ENCODE measurements around the gene CPNE6. TPM values are rescaled to one million over a fixed set of nuclear protein-coding genes. Genes with fewer than 3 reads are reported as not detected.
A peak's percentile ranks its signal among the peaks of the same experiment; 100 is the strongest.
"Not testable (repeated sequence)": the region's sequence is repeated elsewhere in the genome, so short reads cannot be mapped to it uniquely, and the experiment has no call there.

CPNE6 gene
- polyA plus RNA-seq (2013, experiment 1 of 2): not detected
- polyA plus RNA-seq (2013, experiment 2 of 2): not detected

DNA sequence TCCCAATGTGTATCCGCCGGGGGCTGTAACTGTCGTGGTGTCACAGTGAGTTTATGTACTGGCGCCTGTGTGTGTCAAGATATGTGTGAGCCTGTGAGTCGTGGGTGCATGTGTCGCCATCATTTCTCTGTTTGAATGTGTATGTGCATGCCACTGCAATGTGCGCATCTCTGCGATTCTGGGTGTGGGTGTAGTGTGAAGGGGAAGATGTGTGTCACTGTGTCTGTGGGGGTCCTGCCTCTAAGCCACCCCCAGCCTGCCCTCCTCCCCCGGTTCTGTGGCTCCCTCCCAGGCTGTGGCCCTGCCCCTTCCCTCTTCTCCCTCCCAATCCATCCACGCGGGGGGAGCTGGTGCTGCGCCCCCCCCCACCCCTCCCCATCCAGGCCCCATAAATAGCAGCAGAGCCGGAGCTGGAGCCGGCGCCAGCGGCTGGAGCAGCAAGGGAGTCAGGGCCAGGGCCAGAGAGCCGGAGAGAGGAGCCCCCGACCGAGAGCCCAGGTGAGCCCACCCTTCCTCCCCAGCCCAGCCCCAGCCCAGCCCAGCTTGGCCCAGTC is at the start of gene CPNE6:
TSS of gene CPNE6 (plus strand) at position 419 of the 554 bp plus-strand sequence. CDS start 1,375 bp downstream, outside the sequence.
- no peaks in the 10 kb centered on the region for H3K36me3 ChIP-seq (ENCODE audit: control insufficient read depth, insufficient read depth, low read length)
- 94 to 95% methylated on average over 6 to 13 of the region's 19 CpGs for WGBS, 2 experiments (ENCODE audit: insufficient coverage in 2 of 2)
- H3K9me3 ChIP-seq (ENCODE audit: control insufficient read depth, low read length): no peaks in the 10 kb centered on the region
- no peak within 1 kb of the TSS for H3K27ac ChIP-seq (ENCODE audit: low read depth, low read length, severe bottlenecking)
- H3K4me1 ChIP-seq (ENCODE audit: control insufficient read depth, insufficient read depth, low read length, poor library complexity, severe bottlenecking): no peaks in the 10 kb centered on the region
- H3K4me3 ChIP-seq (ENCODE audit: extremely low read depth, insufficient read depth, low read length, poor library complexity, severe bottlenecking): no peak within 1 kb of the TSS

DNA sequence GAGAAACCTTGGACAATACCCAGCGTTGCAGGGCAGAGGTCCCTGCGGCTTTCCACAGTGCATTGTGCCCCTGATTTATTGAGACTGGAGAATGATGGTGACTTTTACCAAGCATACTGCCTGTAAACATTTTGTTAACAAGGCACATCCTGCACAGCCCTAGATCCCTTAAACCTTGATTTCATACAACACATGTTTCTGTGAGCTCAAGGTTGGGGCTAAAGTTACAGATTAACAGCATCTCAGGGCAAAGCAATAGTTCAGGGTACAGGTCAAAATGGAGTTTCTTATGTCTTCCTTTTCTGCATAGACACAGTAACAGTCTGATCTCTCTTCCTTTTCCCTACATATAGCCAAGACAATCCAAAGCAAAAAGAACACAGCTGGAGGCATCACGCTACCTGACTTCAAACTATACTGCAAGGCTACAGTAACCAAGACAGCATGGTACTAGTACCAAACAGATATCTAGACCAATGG is 46.4 kb upstream of the CPNE6 start:
- 86% methylated on average over 1 of the region's 3 CpGs; no CpG with 5 or more reads in 1 of the 2 experiments for WGBS, 2 experiments (ENCODE audit: insufficient coverage in 2 of 2)
- not testable (repeated sequence) for H3K4me1 ChIP-seq (ENCODE audit: control insufficient read depth, insufficient read depth, low read length, poor library complexity, severe bottlenecking)

DNA sequence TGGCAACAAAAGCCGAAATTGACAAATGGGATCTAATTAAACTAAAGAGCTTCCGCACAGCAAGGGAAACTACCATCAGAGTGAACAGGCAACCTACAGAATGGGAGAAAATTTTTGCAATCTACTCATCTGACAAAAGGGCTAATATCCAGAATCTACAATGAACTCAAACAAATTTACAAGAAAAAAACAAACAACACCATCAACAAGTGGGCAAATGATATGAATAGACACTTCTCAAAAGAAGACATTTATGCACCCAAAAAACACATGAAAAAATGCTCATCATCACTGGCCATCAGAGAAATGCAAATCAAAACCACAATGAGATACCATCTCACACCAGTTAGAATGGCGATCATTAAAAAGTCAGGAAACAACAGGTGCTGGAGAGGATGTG is 41.7 kb upstream of the CPNE6 start:
- WGBS, 2 experiments (ENCODE audit: insufficient coverage in 2 of 2): no CpG with 5 or more reads among the region's 3 CpGs
- H3K4me1 ChIP-seq (ENCODE audit: control insufficient read depth, insufficient read depth, low read length, poor library complexity, severe bottlenecking); H3K36me3 ChIP-seq (ENCODE audit: control insufficient read depth, insufficient read depth, low read length); H3K4me3 ChIP-seq (ENCODE audit: extremely low read depth, insufficient read depth, low read length, poor library complexity, severe bottlenecking); H3K27ac ChIP-seq (ENCODE audit: low read depth, low read length, severe bottlenecking): not testable (repeated sequence)
- H3K9me3 ChIP-seq (ENCODE audit: control insufficient read depth, low read length): peaks cover 24% of the 10 kb centered on the region

More for the DNA sequence above, 46.4 kb upstream of the CPNE6 start:
- not testable (repeated sequence) for H3K27ac ChIP-seq (ENCODE audit: low read depth, low read length, severe bottlenecking); H3K4me3 ChIP-seq (ENCODE audit: extremely low read depth, insufficient read depth, low read length, poor library complexity, severe bottlenecking); H3K9me3 ChIP-seq (ENCODE audit: control insufficient read depth, low read length); H3K36me3 ChIP-seq (ENCODE audit: control insufficient read depth, insufficient read depth, low read length)

DNA sequence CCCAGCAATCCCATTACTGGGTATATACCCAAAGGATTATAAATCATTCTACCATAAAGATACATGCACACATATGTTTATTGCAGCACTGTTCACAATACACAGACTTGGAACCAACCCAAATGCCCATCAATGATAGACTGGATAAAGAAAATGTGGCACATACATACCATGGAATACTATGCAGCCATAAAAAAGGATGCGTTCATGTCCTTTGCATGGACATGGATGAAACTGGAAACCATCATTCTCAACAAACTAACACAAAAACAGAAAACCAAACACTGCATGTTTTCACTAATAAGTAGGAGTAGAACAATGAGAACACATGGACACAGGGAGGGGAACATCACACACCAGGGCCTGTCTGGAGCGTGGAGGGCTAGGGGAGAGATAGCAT is 40.0 kb upstream of the CPNE6 start:
- not testable (repeated sequence) for H3K36me3 ChIP-seq (ENCODE audit: control insufficient read depth, insufficient read depth, low read length); H3K4me3 ChIP-seq (ENCODE audit: extremely low read depth, insufficient read depth, low read length, poor library complexity, severe bottlenecking); H3K4me1 ChIP-seq (ENCODE audit: control insufficient read depth, insufficient read depth, low read length, poor library complexity, severe bottlenecking); H3K27ac ChIP-seq (ENCODE audit: low read depth, low read length, severe bottlenecking)
- no CpG with 5 or more reads among the region's 2 CpGs for WGBS, 2 experiments (ENCODE audit: insufficient coverage in 2 of 2)
- peaks cover 24% of the 10 kb centered on the region for H3K9me3 ChIP-seq (ENCODE audit: control insufficient read depth, low read length)

DNA sequence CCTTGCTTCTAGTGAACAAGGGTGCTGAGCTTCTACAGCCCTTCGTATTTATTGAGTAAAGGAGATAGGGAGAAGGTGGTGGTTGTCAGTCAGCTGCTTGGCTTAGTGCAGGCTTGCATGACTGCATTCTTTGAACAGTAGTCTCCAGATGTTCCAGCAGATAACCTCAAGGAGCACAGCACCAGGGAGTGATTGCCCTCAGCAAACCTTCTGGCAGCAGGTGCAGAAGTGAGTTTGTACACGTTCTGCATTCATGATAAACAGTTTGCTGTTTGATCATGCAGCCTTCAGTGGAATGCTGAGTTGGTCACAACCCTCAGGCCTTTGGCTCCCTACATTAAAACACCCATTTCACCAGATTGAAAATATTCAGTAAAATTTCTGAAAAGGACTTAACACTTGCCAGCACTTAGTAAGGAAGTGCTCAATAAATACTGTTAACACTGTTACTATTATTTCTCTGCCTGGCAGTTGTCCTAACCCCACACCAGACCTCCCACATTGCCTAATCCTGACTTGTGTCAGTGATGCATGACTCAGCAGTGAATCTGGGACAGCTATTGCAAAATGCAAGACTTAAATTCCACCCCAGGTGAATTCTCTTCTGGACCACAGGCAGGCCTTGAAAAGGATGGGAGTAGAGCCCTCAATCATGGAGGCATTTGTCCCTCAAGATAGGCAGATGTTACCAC is 38.5 kb upstream of the CPNE6 start:
- Histone ChIP-seq H3K4me1 (ENCODE audit: control insufficient read depth, insufficient read depth, low read length, poor library complexity, severe bottlenecking) (peaks cover 3% of the 10 kb centered on the region), H3K27ac (ENCODE audit: low read depth, low read length, severe bottlenecking) (no peak overlapping the region), H3K9me3 (ENCODE audit: control insufficient read depth, low read length) (peaks cover 24% of the 10 kb centered on the region), H3K4me3 (ENCODE audit: extremely low read depth, insufficient read depth, low read length, poor library complexity, severe bottlenecking) (no peak overlapping the region), H3K36me3 (ENCODE audit: control insufficient read depth, insufficient read depth, low read length) (no peaks in the 10 kb centered on the region)
- 64 to 94% methylated on average over 2 of the region's 2 CpGs for WGBS, 2 experiments (ENCODE audit: insufficient coverage in 2 of 2)

DNA sequence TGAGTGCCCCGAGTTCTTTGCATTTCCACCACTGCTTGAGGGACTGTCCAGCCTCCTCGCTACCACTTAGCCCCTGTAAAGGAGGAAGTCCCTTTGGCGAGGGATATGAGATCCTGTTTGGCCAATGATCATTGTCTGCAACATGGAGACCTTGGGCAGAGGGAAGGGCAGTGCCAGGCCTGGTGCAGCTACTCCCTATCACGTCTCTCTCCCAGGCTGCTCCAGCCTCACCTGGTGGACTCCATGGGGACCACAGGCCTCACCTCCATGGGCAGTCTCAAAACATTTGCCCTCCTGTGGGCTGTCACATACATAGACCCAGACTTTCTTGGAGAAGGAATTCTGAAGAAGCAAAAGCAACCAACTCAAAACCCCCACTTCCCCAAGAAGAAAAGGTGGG is 35.6 kb upstream of the CPNE6 start:
- Histone ChIP-seq H3K4me3 (ENCODE audit: extremely low read depth, insufficient read depth, low read length, poor library complexity, severe bottlenecking) (peak overlapping the region; percentile 50), H3K9me3 (ENCODE audit: control insufficient read depth, low read length) (peaks cover 22% of the 10 kb centered on the region)
- WGBS, 2 experiments (ENCODE audit: insufficient coverage in 2 of 2): 60% methylated on average over 1 of the region's 4 CpGs; no CpG with 5 or more reads in 1 of the 2 experiments
- H3K4me1 ChIP-seq (ENCODE audit: control insufficient read depth, insufficient read depth, low read length, poor library complexity, severe bottlenecking); H3K27ac ChIP-seq (ENCODE audit: low read depth, low read length, severe bottlenecking); H3K36me3 ChIP-seq (ENCODE audit: control insufficient read depth, insufficient read depth, low read length): not testable (repeated sequence)

DNA sequence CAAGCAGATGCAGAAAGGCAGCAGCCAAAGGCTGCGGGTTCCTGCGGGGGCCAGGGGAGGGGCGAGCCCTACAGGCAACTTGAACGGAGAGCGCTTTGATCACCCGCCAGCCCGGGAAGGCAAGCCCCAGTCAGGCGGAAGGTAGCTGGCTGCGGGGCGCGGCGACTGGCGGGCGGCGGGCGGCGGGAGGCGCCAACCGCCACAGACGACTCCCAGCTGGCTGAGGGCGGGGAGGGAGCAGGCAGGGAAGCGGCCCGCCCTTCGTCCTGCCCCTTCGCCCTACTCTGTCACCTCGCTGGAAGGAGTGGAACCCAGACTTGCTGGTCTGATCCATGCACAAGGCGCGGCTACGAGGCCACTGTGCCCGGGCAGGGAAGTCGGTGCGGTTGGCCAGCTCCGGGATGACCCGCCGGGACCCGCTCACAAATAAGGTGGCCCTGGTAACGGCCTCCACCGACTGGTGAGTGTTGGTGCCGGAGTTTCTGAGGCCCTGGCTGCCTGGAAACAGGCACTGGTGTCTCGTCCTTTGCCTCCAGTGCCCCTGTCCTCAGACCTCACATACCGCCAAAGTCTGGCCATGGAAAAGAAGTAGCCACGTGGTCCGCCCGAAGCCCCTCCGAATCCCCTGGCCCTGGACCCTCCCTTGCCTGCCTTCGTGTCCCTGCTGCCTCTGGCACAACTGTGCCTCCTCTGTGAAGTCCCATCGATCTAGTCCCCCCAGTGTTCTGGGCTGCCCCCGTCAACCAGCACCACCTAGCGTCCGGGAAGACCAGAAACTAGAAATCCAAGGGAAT is 35.0 kb upstream of the CPNE6 start:
- Histone ChIP-seq H3K27ac (ENCODE audit: low read depth, low read length, severe bottlenecking) (peak overlapping the region; percentile 71), H3K9me3 (ENCODE audit: control insufficient read depth, low read length) (peaks cover 16% of the 10 kb centered on the region), H3K4me3 (ENCODE audit: extremely low read depth, insufficient read depth, low read length, poor library complexity, severe bottlenecking) (peak overlapping the region; percentile 50), H3K36me3 (ENCODE audit: control insufficient read depth, insufficient read depth, low read length) (no peaks in the 10 kb centered on the region), H3K4me1 (ENCODE audit: control insufficient read depth, insufficient read depth, low read length, poor library complexity, severe bottlenecking) (peaks cover 3% of the 10 kb centered on the region)
- WGBS, 2 experiments (ENCODE audit: insufficient coverage in 2 of 2): 1% methylated on average over 44 to 47 of the region's 50 CpGs

DNA sequence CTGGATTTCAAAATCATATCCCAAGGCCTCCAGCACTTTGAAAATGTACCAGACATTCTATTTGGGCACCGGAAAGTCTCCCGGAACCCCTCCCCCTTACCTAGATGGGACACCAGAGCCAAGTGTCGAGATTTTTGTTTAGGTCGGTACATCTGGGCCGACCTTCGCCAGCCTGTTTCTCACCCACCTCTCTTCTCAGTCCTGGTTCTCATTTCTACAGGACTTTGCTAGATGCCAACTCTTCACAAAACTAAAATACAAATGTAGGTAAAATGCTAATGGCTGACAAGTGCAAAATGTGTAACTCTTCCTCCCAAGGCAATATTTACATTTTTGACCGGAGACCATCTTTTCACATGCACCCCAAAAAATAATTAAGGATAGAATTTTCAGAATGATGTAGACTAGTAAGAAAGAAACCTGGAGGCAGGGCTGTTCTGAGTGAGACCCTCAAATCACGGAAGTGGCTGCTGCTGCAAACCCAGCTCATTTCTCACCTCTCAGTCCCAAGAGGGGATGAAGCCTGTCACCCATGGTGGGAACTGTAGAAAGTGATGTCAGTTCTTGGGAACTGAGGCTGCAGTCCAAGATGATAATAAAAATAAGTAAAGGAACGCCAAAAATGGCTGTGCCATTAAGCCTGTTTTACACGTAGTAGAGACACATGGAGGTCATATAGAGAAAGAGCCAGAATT is 34.3 kb upstream of the CPNE6 start:
- Histone ChIP-seq H3K9me3 (ENCODE audit: control insufficient read depth, low read length) (peaks cover 15% of the 10 kb centered on the region), H3K4me3 (ENCODE audit: extremely low read depth, insufficient read depth, low read length, poor library complexity, severe bottlenecking) (peak overlapping the region; percentile 50)
- H3K27ac ChIP-seq (ENCODE audit: low read depth, low read length, severe bottlenecking); H3K4me1 ChIP-seq (ENCODE audit: control insufficient read depth, insufficient read depth, low read length, poor library complexity, severe bottlenecking); H3K36me3 ChIP-seq (ENCODE audit: control insufficient read depth, insufficient read depth, low read length): not testable (repeated sequence)
- 43 to 58% methylated on average over 3 to 5 of the region's 10 CpGs for WGBS, 2 experiments (ENCODE audit: insufficient coverage in 2 of 2)

DNA sequence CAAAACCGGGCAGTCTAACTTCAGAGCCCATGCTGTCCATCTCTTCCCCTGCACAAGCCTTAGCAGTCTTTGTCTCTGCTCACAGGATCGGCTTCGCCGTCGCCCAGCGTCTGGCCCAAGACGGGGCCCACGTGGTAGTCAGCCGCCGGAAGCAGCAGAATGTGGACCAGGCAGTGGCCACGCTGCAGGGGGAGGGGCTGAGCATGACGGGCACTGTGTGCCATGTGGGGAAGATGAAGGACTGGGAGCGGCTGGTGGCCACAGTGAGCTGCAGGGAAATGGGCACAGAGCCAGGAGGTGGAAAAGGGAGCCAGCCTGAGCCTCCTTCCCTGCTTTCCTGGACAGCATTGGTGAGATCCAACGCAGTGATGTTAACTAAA is 33.7 kb upstream of the CPNE6 start:
- WGBS, 2 experiments (ENCODE audit: insufficient coverage in 2 of 2): 89 to 92% methylated on average over 13 of the region's 14 CpGs

DNA sequence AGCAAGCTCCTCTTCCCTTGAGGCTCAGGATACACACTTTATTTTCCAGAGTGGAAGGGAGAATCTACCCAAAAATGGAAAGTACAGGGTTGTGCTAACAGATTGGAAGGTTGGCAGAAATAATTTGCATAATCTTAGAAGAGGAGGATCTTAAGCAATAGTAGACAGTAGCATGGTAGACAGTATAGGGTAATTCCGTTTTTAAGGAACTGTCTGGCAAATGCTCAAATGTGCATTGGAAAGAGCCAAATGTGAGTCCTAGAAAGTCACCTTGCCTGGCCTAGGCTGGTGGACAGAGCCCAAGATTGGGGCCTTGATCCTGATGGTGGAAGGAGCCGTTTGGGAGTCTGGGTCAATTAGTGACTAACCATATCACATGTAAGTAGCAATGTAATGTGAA is 32.7 kb upstream of the CPNE6 start:
- WGBS, 2 experiments (ENCODE audit: insufficient coverage in 2 of 2): 83 to 100% methylated on average over 1 of the region's 2 CpGs
- Histone ChIP-seq H3K36me3 (ENCODE audit: control insufficient read depth, insufficient read depth, low read length) (no peaks in the 10 kb centered on the region), H3K4me3 (ENCODE audit: extremely low read depth, insufficient read depth, low read length, poor library complexity, severe bottlenecking) (no peak overlapping the region), H3K27ac (ENCODE audit: low read depth, low read length, severe bottlenecking) (no peak overlapping the region), H3K4me1 (ENCODE audit: control insufficient read depth, insufficient read depth, low read length, poor library complexity, severe bottlenecking) (peaks cover 3% of the 10 kb centered on the region), H3K9me3 (ENCODE audit: control insufficient read depth, low read length) (peaks cover 4% of the 10 kb centered on the region)

More for the DNA sequence above, 33.7 kb upstream of the CPNE6 start:
- peaks cover 3% of the 10 kb centered on the region for H3K4me1 ChIP-seq (ENCODE audit: control insufficient read depth, insufficient read depth, low read length, poor library complexity, severe bottlenecking)
- no peak overlapping the region for H3K4me3 ChIP-seq (ENCODE audit: extremely low read depth, insufficient read depth, low read length, poor library complexity, severe bottlenecking)
- peaks cover 9% of the 10 kb centered on the region for H3K9me3 ChIP-seq (ENCODE audit: control insufficient read depth, low read length)
- H3K36me3 ChIP-seq (ENCODE audit: control insufficient read depth, insufficient read depth, low read length): no peaks in the 10 kb centered on the region
- no peak overlapping the region for H3K27ac ChIP-seq (ENCODE audit: low read depth, low read length, severe bottlenecking)
